HepG2 (cell line): ENCODE data around the gene ANAPC2. TPM values are rescaled to one million over a fixed set of nuclear protein-coding genes. Genes with fewer than 3 reads are reported as not detected.

Source experiments
- HNRNPLL ChIP-seq: fragments of 200-400 bp; formaldehyde crosslinking; IDR thresholded peaks from 2 replicates; pipeline ENCODE4 v1.6.1; 2017; ENCODE audit warnings: mild to moderate bottlenecking, low read depth, low read length; ENCODE audit not compliant: poor library complexity, severe bottlenecking
- PPARG ChIP-seq: conservative IDR thresholded peaks from 2 replicates; pipeline ENCODE4 v1.6.1; 2016; ENCODE audit warnings: missing biosample characterization, missing genetic modification reagents
- ZFP82 ChIP-seq: sonication (generic); formaldehyde crosslinking; IDR thresholded peaks from 2 replicates; pipeline ENCODE4 v1.5.1; 2020; ENCODE audit warnings: mild to moderate bottlenecking, missing genetic modification reagents, borderline replicate concordance
- ZNF790 ChIP-seq: sonication (generic); formaldehyde crosslinking; IDR thresholded peaks from 2 replicates; pipeline ENCODE4 v1.8.0; 2022; ENCODE audit warnings: missing genetic modification reagents, mild to moderate bottlenecking, borderline replicate concordance
- ZSCAN30 ChIP-seq: sonication (generic); formaldehyde crosslinking; IDR thresholded peaks from 2 replicates; pipeline ENCODE4 v1.5.0; 2020; ENCODE audit warnings: mild to moderate bottlenecking, missing genetic modification reagents
- polyA plus RNA-seq, 8 experiments: library from polyadenylated mRNA; depleted of rRNA in 3 of 8; stranded (reverse) in 7 of 8; unstranded in 1 of 8; fragments of >200 nt; fragmentation: Illumina TruSeq in 4 of 8; extraction: Trizol in 4 of 8; gene quantifications; 2 replicates each; pipeline versions ENCODE4 v1.2.1 to v1.2.3, GENCODE V29; 2011 to 2016; ENCODE audit warnings: low read depth in 4 of 8, missing spikeins in 1 of 8, mixed read lengths in 1 of 8; ENCODE audit not compliant: insufficient read depth in 1 of 8
- total RNA-seq, 5 experiments: library from RNA; depleted of rRNA; stranded (reverse); fragments of >200 nt; fragmentation: Illumina TruSeq; extraction: Trizol; gene quantifications; 2 replicates each; pipeline ENCODE4 v1.2.3, GENCODE V29; 2016; ENCODE audit warnings: low read depth in 1 of 5
- TF ChIP-seq, protein P1 (sequence below): sonication (generic); formaldehyde crosslinking; IDR thresholded peaks from 2 replicates; pipeline ENCODE4 v1.4.0; 2020; ENCODE audit warnings: mild to moderate bottlenecking, missing genetic modification reagents
- TF ChIP-seq, protein P2 (sequence below): sonication (generic); formaldehyde crosslinking; IDR thresholded peaks from 2 replicates; pipeline ENCODE4 v1.5.0; 2020; ENCODE audit warnings: mild to moderate bottlenecking, missing genetic modification reagents
- TF ChIP-seq, protein P3 (sequence below): sonication (generic); formaldehyde crosslinking; IDR thresholded peaks from 2 replicates; pipeline ENCODE4 v1.5.0; 2020; ENCODE audit warnings: mild to moderate bottlenecking, missing genetic modification reagents, moderate library complexity

The ANAPC2 gene
- total and polyA plus RNA-seq, 2 of the 13 experiments (the other 11 are each of a cell fraction or from before 2014, with no cell fraction given): 12.3 to 15.4 TPM

- TF ChIP-seq HNRNPLL (peak; percentile 9), ZNF790 (CRISPR knock-in tag) (0 out of 2 replicates have a peak, but pooled peaks have one; percentile 35), ZFP82 (no peak), PPARG (CRISPR knock-in tag) (no peak), ZSCAN30 (CRISPR knock-in tag) (no peak)
- TF ChIP-seq, protein P1, sequence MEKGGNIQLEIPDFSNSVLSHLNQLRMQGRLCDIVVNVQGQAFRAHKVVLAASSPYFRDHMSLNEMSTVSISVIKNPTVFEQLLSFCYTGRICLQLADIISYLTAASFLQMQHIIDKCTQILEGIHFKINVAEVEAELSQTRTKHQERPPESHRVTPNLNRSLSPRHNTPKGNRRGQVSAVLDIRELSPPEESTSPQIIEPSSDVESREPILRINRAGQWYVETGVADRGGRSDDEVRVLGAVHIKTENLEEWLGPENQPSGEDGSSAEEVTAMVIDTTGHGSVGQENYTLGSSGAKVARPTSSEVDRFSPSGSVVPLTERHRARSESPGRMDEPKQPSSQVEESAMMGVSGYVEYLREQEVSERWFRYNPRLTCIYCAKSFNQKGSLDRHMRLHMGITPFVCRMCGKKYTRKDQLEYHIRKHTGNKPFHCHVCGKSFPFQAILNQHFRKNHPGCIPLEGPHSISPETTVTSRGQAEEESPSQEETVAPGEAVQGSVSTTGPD: no peak
- TF ChIP-seq, protein P2, sequence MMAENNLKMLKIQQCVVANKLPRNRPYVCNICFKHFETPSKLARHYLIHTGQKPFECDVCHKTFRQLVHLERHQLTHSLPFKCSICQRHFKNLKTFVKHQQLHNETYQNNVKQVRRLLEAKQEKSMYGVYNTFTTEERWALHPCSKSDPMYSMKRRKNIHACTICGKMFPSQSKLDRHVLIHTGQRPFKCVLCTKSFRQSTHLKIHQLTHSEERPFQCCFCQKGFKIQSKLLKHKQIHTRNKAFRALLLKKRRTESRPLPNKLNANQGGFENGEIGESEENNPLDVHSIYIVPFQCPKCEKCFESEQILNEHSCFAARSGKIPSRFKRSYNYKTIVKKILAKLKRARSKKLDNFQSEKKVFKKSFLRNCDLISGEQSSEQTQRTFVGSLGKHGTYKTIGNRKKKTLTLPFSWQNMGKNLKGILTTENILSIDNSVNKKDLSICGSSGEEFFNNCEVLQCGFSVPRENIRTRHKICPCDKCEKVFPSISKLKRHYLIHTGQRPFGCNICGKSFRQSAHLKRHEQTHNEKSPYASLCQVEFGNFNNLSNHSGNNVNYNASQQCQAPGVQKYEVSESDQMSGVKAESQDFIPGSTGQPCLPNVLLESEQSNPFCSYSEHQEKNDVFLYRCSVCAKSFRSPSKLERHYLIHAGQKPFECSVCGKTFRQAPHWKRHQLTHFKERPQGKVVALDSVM (CRISPR knock-in tag): peak; percentile 52; the same call in 1 of the 2 replicates
- TF ChIP-seq, protein P3, sequence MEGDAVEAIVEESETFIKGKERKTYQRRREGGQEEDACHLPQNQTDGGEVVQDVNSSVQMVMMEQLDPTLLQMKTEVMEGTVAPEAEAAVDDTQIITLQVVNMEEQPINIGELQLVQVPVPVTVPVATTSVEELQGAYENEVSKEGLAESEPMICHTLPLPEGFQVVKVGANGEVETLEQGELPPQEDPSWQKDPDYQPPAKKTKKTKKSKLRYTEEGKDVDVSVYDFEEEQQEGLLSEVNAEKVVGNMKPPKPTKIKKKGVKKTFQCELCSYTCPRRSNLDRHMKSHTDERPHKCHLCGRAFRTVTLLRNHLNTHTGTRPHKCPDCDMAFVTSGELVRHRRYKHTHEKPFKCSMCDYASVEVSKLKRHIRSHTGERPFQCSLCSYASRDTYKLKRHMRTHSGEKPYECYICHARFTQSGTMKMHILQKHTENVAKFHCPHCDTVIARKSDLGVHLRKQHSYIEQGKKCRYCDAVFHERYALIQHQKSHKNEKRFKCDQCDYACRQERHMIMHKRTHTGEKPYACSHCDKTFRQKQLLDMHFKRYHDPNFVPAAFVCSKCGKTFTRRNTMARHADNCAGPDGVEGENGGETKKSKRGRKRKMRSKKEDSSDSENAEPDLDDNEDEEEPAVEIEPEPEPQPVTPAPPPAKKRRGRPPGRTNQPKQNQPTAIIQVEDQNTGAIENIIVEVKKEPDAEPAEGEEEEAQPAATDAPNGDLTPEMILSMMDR (CRISPR knock-in tag): peak; percentile 41
Measured at GRCh38 chr9:137199411-137200121, 11.2 kb upstream of the ANAPC2 start (continued).
